Kidney (tissue), 14 donors: ENCODE measurements around the gene WDR64. TPM values are rescaled to one million over a fixed set of nuclear protein-coding genes. Genes with fewer than 3 reads are reported as not detected.

Experiments used
- DNase-seq, 5 donors: peaks; one replicate each; pipeline ENCODE4 v3.0.0-alpha.2; 2013 to 2020
- FAIRE-seq: peaks from 2 replicates; lab custom pipeline; 2012; peaks lifted over from hg19 to GRCh38; lab: Jason Lieb, UNC
- H3K27ac ChIP-seq, 2 donors: one replicate each; pipeline ENCODE4 v1.7.0; 2013; ENCODE audit warnings: low read depth in 2 of 2, low read length in 2 of 2, inconsistent platforms in 1 of 2
- H3K27me3 ChIP-seq: one replicate; pipeline ENCODE4 v1.7.1; 2013; ENCODE audit warnings: low read length, inconsistent platforms; ENCODE audit not compliant: control insufficient read depth, insufficient read depth
- H3K36me3 ChIP-seq, 3 donors: one replicate each; pipeline versions ENCODE4 v1.7.0 to v1.7.1; 2013; ENCODE audit warnings: low read length in 3 of 3, control low read depth in 1 of 3, inconsistent platforms in 1 of 3; ENCODE audit not compliant: insufficient read depth in 3 of 3, control insufficient read depth in 2 of 3
- H3K4me1 ChIP-seq, 3 donors: one replicate each; pipeline versions ENCODE4 v1.7.0 to v1.7.1; 2013; ENCODE audit warnings: low read length in 3 of 3, inconsistent platforms in 1 of 3, low read depth in 1 of 3; ENCODE audit not compliant: control insufficient read depth in 2 of 3, insufficient read depth in 2 of 3
- H3K4me3 ChIP-seq, 3 donors: one replicate each; pipeline versions ENCODE4 v1.7.0 to v1.8.1; 2013; ENCODE audit warnings: low read length in 3 of 3, control low read depth in 1 of 3, inconsistent platforms in 1 of 3
- H3K9ac ChIP-seq, 3 donors: one replicate each; pipeline versions ENCODE4 v1.7.0 to v1.7.1; 2013; ENCODE audit warnings: low read length in 3 of 3, control low read depth in 1 of 3, inconsistent platforms in 1 of 3
- H3K9me3 ChIP-seq, 3 donors: one replicate each; pipeline versions ENCODE4 v1.7.0 to v1.7.1; 2013; ENCODE audit warnings: low read length in 3 of 3, control low read depth in 1 of 3, inconsistent platforms in 1 of 3; ENCODE audit not compliant: control insufficient read depth in 2 of 3, insufficient read depth in 1 of 3
- CTCF ChIP-seq: IDR thresholded peaks from 3 replicates; pipeline ENCODE4 v1.5.1; 2012; ENCODE audit warnings: mild to moderate bottlenecking, moderate library complexity, borderline replicate concordance; ENCODE audit not compliant: insufficient read depth; ENCODE audit errors: extremely low read depth
- intact Hi-C: fragments of 100-400 bp; cut with DNase I; formaldehyde crosslinking; loops from one replicate; pipeline ENCODE4 v1.11.1; 2022
- polyA plus RNA-seq: library from polyadenylated mRNA; stranded (reverse); fragments of 350-450 nt; fragmentation: Illumina TruSeq; extraction: RNeasy Lipid Tissue Mini Kit (QIAGEN cat#74804); gene quantifications from one replicate; pipeline ENCODE4 v1.2.3, GENCODE V29; 2014; ENCODE audit warnings: low read depth, low replicate concordance; ENCODE audit not compliant: insufficient read depth
- total RNA-seq: library from RNA; stranded (reverse); fragmentation: NEBNext Ultra II Directional; extraction: Animal tissue kit (Norgen Biotek cat#: 25700); gene quantifications from one replicate; pipeline ENCODE4 v1.2.1, GENCODE V29; 2021
- donor health status: control.
- donor health status: control.
- donor health status: control.
- donor health status: control.
- donor health status: control.
- donor health status: DM: yes; HTN: yes; CAD: no.
- donor health status: Normal renal cell carcinoma (clear cell type).

The WDR64 gene
- total and polyA plus RNA-seq, 2 donors from 2014 or later = not detected

- Histone ChIP-seq H3K4me3 (no peak overlapping the region), H3K9ac (no peak overlapping the region), H3K4me1 (no peaks in the 10 kb centered on the region), H3K27me3 (no peaks in the 10 kb centered on the region), H3K27ac (no peak overlapping the region), H3K9me3 (no peaks in the 10 kb centered on the region), H3K36me3 (no peaks in the 10 kb centered on the region)
- TF ChIP-seq CTCF = no peak
- FAIRE-seq = no peak
- intact Hi-C loops = no loop called here
- DNase-seq = no peak
Measured at GRCh38 chr1:241684108-241684507, 32.0 kb downstream of the WDR64 start.

- intact Hi-C loops = no loop called here
- no peaks in the 10 kb centered on the region for H3K9me3 ChIP-seq
- no peaks in the 10 kb centered on the region for H3K4me1 ChIP-seq
- no peaks in the 10 kb centered on the region for H3K36me3 ChIP-seq
- no peaks in the 10 kb centered on the region for H3K27me3 ChIP-seq
- DNase-seq = no peak
- H3K4me3 ChIP-seq = no peak overlapping the region
- no peak for TF ChIP-seq CTCF
- no peak for FAIRE-seq
- H3K9ac ChIP-seq = no peak overlapping the region
- H3K27ac ChIP-seq = no peak overlapping the region
Measured at GRCh38 chr1:241688940-241689368, 36.9 kb downstream of the WDR64 start.

GRCh38 chr1:241695246-241696171, 43.4 kb downstream of the WDR64 start:
- H3K27ac ChIP-seq = no peak overlapping the region
- DNase-seq (no peak), FAIRE-seq (no peak)
- no peak overlapping the region for H3K4me3 ChIP-seq
- no peak overlapping the region for H3K9ac ChIP-seq
- no peaks in the 10 kb centered on the region for H3K36me3 ChIP-seq
- intact Hi-C loops = no loop called here
- TF ChIP-seq CTCF = no peak
- H3K27me3 ChIP-seq = no peaks in the 10 kb centered on the region
- no peaks in the 10 kb centered on the region for H3K4me1 ChIP-seq
- no peaks in the 10 kb centered on the region for H3K9me3 ChIP-seq
